ENCODE data around the gene ALDOB. TPM values are rescaled to one million over a fixed set of nuclear protein-coding genes. Genes with fewer than 3 reads are reported as not detected.
A peak's percentile ranks its signal among the peaks of the same experiment; 100 is the strongest.

Gene ALDOB
- total RNA-seq, 1 donor = not detected

DNA sequence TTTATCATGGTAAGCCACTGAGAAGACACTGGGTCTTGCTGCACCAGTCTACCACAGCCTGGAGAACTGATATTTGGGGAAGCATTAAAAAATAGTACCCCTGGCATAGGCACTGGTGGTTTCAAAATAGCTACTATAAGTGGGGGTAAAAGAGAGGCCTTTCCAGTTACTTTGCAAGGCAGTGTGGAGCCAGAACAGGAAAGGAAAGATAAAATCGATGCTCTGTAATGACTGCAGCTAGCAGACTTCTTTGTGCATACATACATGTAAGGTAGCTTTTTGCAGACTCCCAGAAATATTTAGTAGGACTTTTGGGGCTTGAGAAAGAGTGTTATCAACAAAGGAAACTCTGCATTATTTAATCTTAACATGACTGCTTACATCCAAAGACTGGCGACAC is 31.3 kb upstream of the ALDOB start:
- no peak for DNase-seq (ENCODE audit: insufficient read length, low spot score, missing footprints)
- TF ChIP-seq, protein P1, sequence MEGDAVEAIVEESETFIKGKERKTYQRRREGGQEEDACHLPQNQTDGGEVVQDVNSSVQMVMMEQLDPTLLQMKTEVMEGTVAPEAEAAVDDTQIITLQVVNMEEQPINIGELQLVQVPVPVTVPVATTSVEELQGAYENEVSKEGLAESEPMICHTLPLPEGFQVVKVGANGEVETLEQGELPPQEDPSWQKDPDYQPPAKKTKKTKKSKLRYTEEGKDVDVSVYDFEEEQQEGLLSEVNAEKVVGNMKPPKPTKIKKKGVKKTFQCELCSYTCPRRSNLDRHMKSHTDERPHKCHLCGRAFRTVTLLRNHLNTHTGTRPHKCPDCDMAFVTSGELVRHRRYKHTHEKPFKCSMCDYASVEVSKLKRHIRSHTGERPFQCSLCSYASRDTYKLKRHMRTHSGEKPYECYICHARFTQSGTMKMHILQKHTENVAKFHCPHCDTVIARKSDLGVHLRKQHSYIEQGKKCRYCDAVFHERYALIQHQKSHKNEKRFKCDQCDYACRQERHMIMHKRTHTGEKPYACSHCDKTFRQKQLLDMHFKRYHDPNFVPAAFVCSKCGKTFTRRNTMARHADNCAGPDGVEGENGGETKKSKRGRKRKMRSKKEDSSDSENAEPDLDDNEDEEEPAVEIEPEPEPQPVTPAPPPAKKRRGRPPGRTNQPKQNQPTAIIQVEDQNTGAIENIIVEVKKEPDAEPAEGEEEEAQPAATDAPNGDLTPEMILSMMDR (IDR thresholded peaks at IDR 0.05; ENCODE audit: extremely low read depth, low read depth, low read length) = no peak
- H3K9me3 ChIP-seq (ENCODE audit: low read depth, low read length) = no peaks in the 10 kb centered on the region
- no peaks in the 10 kb centered on the region for H3K4me1 ChIP-seq (ENCODE audit: insufficient read depth, low read length)
- H3K27me3 ChIP-seq (ENCODE audit: insufficient read depth, low read length) = no peaks in the 10 kb centered on the region
- H3K4me2 ChIP-seq (ENCODE audit: insufficient read depth, low read length) = no peak overlapping the region
- no peaks in the 10 kb centered on the region for H3K79me2 ChIP-seq (ENCODE audit: insufficient read depth, low read length)
- no peak overlapping the region for H3K4me3 ChIP-seq (ENCODE audit: insufficient read depth, low read length)
- no peaks in the 10 kb centered on the region for H3K36me3 ChIP-seq (ENCODE audit: insufficient read depth, low read length)
- no peak overlapping the region for H2AFZ ChIP-seq (ENCODE audit: low read length)
- no peaks in the 10 kb centered on the region for H4K20me1 ChIP-seq (ENCODE audit: insufficient read depth, low read length)
- H3K27ac ChIP-seq (ENCODE audit: low read depth, low read length) = no peak overlapping the region

DNA sequence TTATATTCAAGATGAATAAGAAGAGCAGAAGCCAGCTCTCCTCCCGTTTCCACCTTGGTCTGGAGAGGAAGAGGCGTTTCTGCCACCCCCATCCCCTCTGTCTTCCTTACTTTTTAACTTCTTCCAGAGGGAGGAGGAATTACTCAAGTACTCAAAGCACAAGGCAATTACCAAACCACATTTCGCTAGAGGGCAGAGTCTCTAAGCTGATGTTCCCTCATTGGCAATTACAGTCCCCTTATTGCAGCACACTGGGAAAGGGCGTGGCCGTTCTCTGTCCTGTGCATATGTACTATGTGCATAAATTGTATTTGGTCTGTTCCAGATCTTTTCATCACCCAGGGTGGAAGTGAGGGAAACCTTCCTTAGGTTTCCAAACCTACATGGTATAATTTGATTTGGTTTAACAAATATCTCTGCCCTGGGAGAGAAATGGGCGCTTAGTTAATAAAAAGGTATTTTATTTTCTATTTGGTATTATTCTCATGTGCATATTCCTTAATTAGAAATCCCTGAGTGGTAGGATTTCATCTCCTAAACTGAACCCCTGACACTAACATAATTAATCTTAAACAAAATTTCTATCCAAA is 29.8 kb upstream of the ALDOB start:
- Histone ChIP-seq H3K79me2 (ENCODE audit: insufficient read depth, low read length) (no peaks in the 10 kb centered on the region), H4K20me1 (ENCODE audit: insufficient read depth, low read length) (no peaks in the 10 kb centered on the region), H3K4me3 (ENCODE audit: insufficient read depth, low read length) (no peak overlapping the region), H3K9me3 (ENCODE audit: low read depth, low read length) (no peaks in the 10 kb centered on the region), H3K27me3 (ENCODE audit: insufficient read depth, low read length) (no peaks in the 10 kb centered on the region), H3K4me2 (ENCODE audit: insufficient read depth, low read length) (no peak overlapping the region), H3K36me3 (ENCODE audit: insufficient read depth, low read length) (no peaks in the 10 kb centered on the region), H2AFZ (ENCODE audit: low read length) (no peak overlapping the region), H3K4me1 (ENCODE audit: insufficient read depth, low read length) (no peaks in the 10 kb centered on the region), H3K27ac (ENCODE audit: low read depth, low read length) (no peak overlapping the region)
- no peak for DNase-seq (ENCODE audit: insufficient read length, low spot score, missing footprints)
- TF ChIP-seq, protein P1 (IDR thresholded peaks at IDR 0.05; ENCODE audit: extremely low read depth, low read depth, low read length) = peak; percentile 50

- Histone ChIP-seq H3K4me2 (ENCODE audit: insufficient read depth, low read length) (no peak overlapping the region), H3K4me1 (ENCODE audit: insufficient read depth, low read length) (no peaks in the 10 kb centered on the region), H3K27me3 (ENCODE audit: insufficient read depth, low read length) (no peaks in the 10 kb centered on the region), H2AFZ (ENCODE audit: low read length) (no peak overlapping the region), H3K9me3 (ENCODE audit: low read depth, low read length) (no peaks in the 10 kb centered on the region), H4K20me1 (ENCODE audit: insufficient read depth, low read length) (no peaks in the 10 kb centered on the region), H3K4me3 (ENCODE audit: insufficient read depth, low read length) (no peak overlapping the region), H3K27ac (ENCODE audit: low read depth, low read length) (no peak overlapping the region), H3K36me3 (ENCODE audit: insufficient read depth, low read length) (no peaks in the 10 kb centered on the region), H3K79me2 (ENCODE audit: insufficient read depth, low read length) (no peaks in the 10 kb centered on the region)
- TF ChIP-seq, protein P1 (IDR thresholded peaks at IDR 0.05; ENCODE audit: extremely low read depth, low read depth, low read length) = no peak
- DNase-seq (ENCODE audit: insufficient read length, low spot score, missing footprints) = no peak
Observed at GRCh38 chr9:101463397-101463796, 27.8 kb upstream of the ALDOB start.

DNA sequence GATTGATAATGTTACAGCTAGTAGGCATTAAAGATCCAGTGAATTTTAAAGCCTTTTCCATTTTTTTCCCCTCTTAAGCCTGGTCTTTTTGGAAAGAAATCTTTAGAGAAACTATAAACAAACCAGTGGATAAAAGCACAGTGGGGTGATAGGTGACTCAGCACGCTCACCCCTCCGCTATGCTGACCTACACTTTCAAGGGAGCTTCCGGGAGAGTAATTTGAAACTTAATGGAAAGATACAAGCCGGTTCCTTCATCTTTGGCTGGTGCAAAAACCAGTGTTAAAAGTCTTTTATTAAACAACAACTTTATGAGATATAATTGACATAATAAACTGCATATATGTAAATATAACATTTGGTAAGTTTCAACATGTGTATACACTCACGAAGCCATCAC is 27.0 kb upstream of the ALDOB start:
- Histone ChIP-seq H2AFZ (ENCODE audit: low read length) (no peak overlapping the region), H3K79me2 (ENCODE audit: insufficient read depth, low read length) (no peaks in the 10 kb centered on the region), H3K27me3 (ENCODE audit: insufficient read depth, low read length) (no peaks in the 10 kb centered on the region), H3K27ac (ENCODE audit: low read depth, low read length) (no peak overlapping the region), H3K4me2 (ENCODE audit: insufficient read depth, low read length) (no peak overlapping the region), H4K20me1 (ENCODE audit: insufficient read depth, low read length) (no peaks in the 10 kb centered on the region), H3K36me3 (ENCODE audit: insufficient read depth, low read length) (no peaks in the 10 kb centered on the region), H3K9me3 (ENCODE audit: low read depth, low read length) (no peaks in the 10 kb centered on the region), H3K4me1 (ENCODE audit: insufficient read depth, low read length) (no peaks in the 10 kb centered on the region), H3K4me3 (ENCODE audit: insufficient read depth, low read length) (no peak overlapping the region)
- no peak for DNase-seq (ENCODE audit: insufficient read length, low spot score, missing footprints)
- TF ChIP-seq, protein P1 (IDR thresholded peaks at IDR 0.05; ENCODE audit: extremely low read depth, low read depth, low read length) = no peak

All from osteoblast (primary cell).